ENCODE data around the gene RXRB.

GRCh38 chr6:33192671-33193602 is 7.5 kb downstream of the RXRB start:
- no peak for TF ChIP-seq CTCF (IDR thresholded peaks at IDR 0.05)
- no peak for TF ChIP-seq GATA2 (CRISPR knock-in tag; IDR thresholded peaks at IDR 0.05)
- TF ChIP-seq SIN3A (IDR thresholded peaks at IDR 0.05; ENCODE audit: borderline replicate concordance, low read depth, low read length) = no peak
- no peak for TF ChIP-seq POLR2AphosphoS5 (IDR thresholded peaks at IDR 0.05; ENCODE audit: low read depth, low read length)
- TF ChIP-seq TAF1 (IDR thresholded peaks at IDR 0.05; ENCODE audit: borderline replicate concordance, low read depth, low read length) = no peak
- no peak for TF ChIP-seq FOXM1 (IDR thresholded peaks at IDR 0.05; ENCODE audit: low read depth)
- TF ChIP-seq EP300 (IDR thresholded peaks at IDR 0.05; ENCODE audit: borderline replicate concordance in 1 of 2, low read depth in 1 of 2, low read length in 1 of 2) = no peak
- TF ChIP-seq PBX3 (IDR thresholded peaks at IDR 0.05) = no peak
- no peak for TF ChIP-seq REST (IDR thresholded peaks at IDR 0.05; ENCODE audit: low read depth, low read length)
- TF ChIP-seq EZH2phosphoT487 (IDR thresholded peaks at IDR 0.05; ENCODE audit: borderline replicate concordance, low read depth) = no peak
- no peak for TF ChIP-seq JUND (IDR thresholded peaks at IDR 0.05)
- no peak for TF ChIP-seq TEAD4 (IDR thresholded peaks at IDR 0.05; ENCODE audit: borderline replicate concordance, insufficient read depth)
- TF ChIP-seq ZBTB33 (IDR thresholded peaks at IDR 0.05; ENCODE audit: borderline replicate concordance, low read depth) = no peak
- TF ChIP-seq CHD2 (IDR thresholded peaks at IDR 0.05; ENCODE audit: low read length, partially characterized antibody) = no peak

All from SK-N-SH (cell line).